HPDE6-E6E7 (cell line): Measurements from ENCODE around the gene DDX31.
A peak's percentile ranks its signal among the peaks of the same experiment; 100 is the strongest.

Experiments
- DNase-seq: peaks from one replicate; pipeline ENCODE4 v3.0.0; 2011; ENCODE audit warnings: missing footprints; ENCODE audit errors: extremely low spot score

The DDX31 gene

GRCh38 chr9:132637351-132637750 is 32.4 kb downstream of the DDX31 start:
- DNase-seq = no peak

- DNase-seq = no peak
These were observed 35.5 kb downstream of the DDX31 start for GRCh38 chr9:132634327-132634726.

- no peak for DNase-seq
These were observed 37.2 kb downstream of the DDX31 start for GRCh38 chr9:132632413-132633129.

GRCh38 chr9:132631685-132632084 is 38.1 kb downstream of the DDX31 start:
- DNase-seq = no peak

- DNase-seq = peak; percentile 77
These were observed 38.5 kb downstream of the DDX31 start for GRCh38 chr9:132631280-132631679.

- peak; percentile 63 for DNase-seq
These were observed 39.0 kb downstream of the DDX31 start for GRCh38 chr9:132630811-132631210.

- DNase-seq = no peak
These were observed 39.7 kb downstream of the DDX31 start for GRCh38 chr9:132630116-132630515.

GRCh38 chr9:132628746-132629145 is 41.0 kb downstream of the DDX31 start:
- DNase-seq = no peak

- DNase-seq = no peak
These were observed 42.2 kb downstream of the DDX31 start for GRCh38 chr9:132627594-132627993.

GRCh38 chr9:132627106-132627505 is 42.7 kb downstream of the DDX31 start:
- DNase-seq = no peak

- no peak for DNase-seq
These were observed 43.5 kb downstream of the DDX31 start for GRCh38 chr9:132626285-132626684.

- no peak for DNase-seq
These were observed 47.6 kb downstream of the DDX31 start for GRCh38 chr9:132622159-132622558.

GRCh38 chr9:132616725-132617124 is 53.1 kb downstream of the DDX31 start:
- no peak for DNase-seq

GRCh38 chr9:132615774-132616173 is 54.0 kb downstream of the DDX31 start:
- no peak for DNase-seq

GRCh38 chr9:132614324-132614723 is 55.5 kb downstream of the DDX31 start:
- DNase-seq = no peak

GRCh38 chr9:132610661-132611060 is 59.1 kb downstream of the DDX31 start:
- DNase-seq = no peak

- peak; percentile 34 for DNase-seq
These were observed 60.0 kb downstream of the DDX31 start for GRCh38 chr9:132609829-132610228.

- no peak for DNase-seq
These were observed 60.6 kb downstream of the DDX31 start for GRCh38 chr9:132609184-132609583.

- no peak for DNase-seq
These were observed 63.7 kb downstream of the DDX31 start for GRCh38 chr9:132606066-132606465.

- no peak for DNase-seq
These were observed 64.4 kb downstream of the DDX31 start for GRCh38 chr9:132605387-132605786.

- DNase-seq = no peak
These were observed 67.6 kb downstream of the DDX31 start for GRCh38 chr9:132602207-132602606.

- DNase-seq = no peak
These were observed 69.3 kb downstream of the DDX31 start for GRCh38 chr9:132600326-132600984.

- DNase-seq = no peak
These were observed 72.6 kb downstream of the DDX31 start for GRCh38 chr9:132597073-132597775.
